ENCODE data around the gene GFRA4. TPM values are rescaled to one million over a fixed set of nuclear protein-coding genes. Genes with fewer than 3 reads are reported as not detected.

GFRA4 gene
- total and polyA plus RNA-seq, 2 donors (not counting 3 experiments of a cell fraction or from before 2014, with no cell fraction given) = not detected

GRCh38 chr20:3622406-3622805 lies 40.8 kb downstream of the GFRA4 start:
- no peak overlapping the region for H3K4me2 ChIP-seq (ENCODE audit: insufficient read depth, low read length)
- no peak overlapping the region for H3K9ac ChIP-seq (replicated peaks; ENCODE audit: extremely low read depth, insufficient read depth, low read length)
- ChIA-PET POLR2A (no interaction called here), CTCF (no interaction called here)
- H2AFZ ChIP-seq (ENCODE audit: low read depth, low read length) = no peak overlapping the region
- intact Hi-C loops (cut with micrococcal nuclease) = no loop called here
- H4K20me1 ChIP-seq (replicated peaks; ENCODE audit: control insufficient read depth, extremely low read depth, insufficient read depth, low read length) = no peaks in the 10 kb centered on the region
- no peaks in the 10 kb centered on the region for H3K27me3 ChIP-seq (ENCODE audit: control insufficient read depth in 2 of 2, insufficient read depth in 2 of 2, low read length in 2 of 2)
- no peaks in the 10 kb centered on the region for H3K79me2 ChIP-seq (ENCODE audit: control insufficient read depth, insufficient read depth, low read length)
- DNase-seq (ENCODE audit: low read depth, low spot score) (no peak), FAIRE-seq (no peak)
- no TSS peak for BruUV-seq (replicated peaks)
- H3K4me3 ChIP-seq (replicated peaks in 1 of 3; ENCODE audit: insufficient read depth in 1 of 3, low read depth in 1 of 3, low read length in 3 of 3) = no peak overlapping the region
- no peaks in the 10 kb centered on the region for H3K4me1 ChIP-seq (ENCODE audit: control insufficient read depth, extremely low read depth, insufficient read depth, low read length)
- no peak overlapping the region for H3K27ac ChIP-seq (ENCODE audit: insufficient read depth, low read depth, low read length)
- no peaks in the 10 kb centered on the region for H3K36me3 ChIP-seq (ENCODE audit: control insufficient read depth in 2 of 2, extremely low read depth in 1 of 2, insufficient read depth in 2 of 2, low read length in 2 of 2)
- TF ChIP-seq EZH2 (IDR thresholded peaks at IDR 0.05; ENCODE audit: borderline replicate concordance, low read depth, low read length, severe bottlenecking) (no peak), MAX (IDR thresholded peaks at IDR 0.05; ENCODE audit: insufficient read depth, insufficient read length) (no peak), FOS (IDR thresholded peaks at IDR 0.05; ENCODE audit: borderline replicate concordance, insufficient read depth, low read length) (no peak), GATA2 (IDR thresholded peaks at IDR 0.05; ENCODE audit: insufficient read depth, insufficient read length, low read depth, low read length) (no peak), POLR2A (IDR thresholded peaks at IDR 0.05; ENCODE audit: low read depth, low read length) (no peak), CTCF (IDR thresholded peaks at IDR 0.05; ENCODE audit: extremely low read depth in 1 of 2, insufficient read depth in 1 of 2, low read depth in 1 of 2, low read length in 2 of 2) (no peak), JUN (IDR thresholded peaks at IDR 0.05; ENCODE audit: borderline replicate concordance, insufficient read depth, insufficient read length, low read depth) (no peak), POLR2AphosphoS5 (IDR thresholded peaks at IDR 0.05; ENCODE audit: insufficient read depth, low read depth, low read length) (no peak), MYC (IDR thresholded peaks at IDR 0.05; ENCODE audit: low read depth, low read length) (no peak)
- dilution Hi-C loops (cut with MboI; ENCODE audit: extremely low pct_ligation_motif_present, low sequenced_read_pairs) = no loop called here
- no peaks in the 10 kb centered on the region for H3K9me3 ChIP-seq (replicated peaks; ENCODE audit: control insufficient read depth, insufficient read depth, low read length)
- H3K9me1 ChIP-seq (replicated peaks; ENCODE audit: control insufficient read depth, extremely low read depth, insufficient read depth, low read length) = no peaks in the 10 kb centered on the region

Data from endothelial cell of umbilical vein (primary cell).